H9 (cell line): ENCODE results near the gene MAD1L1. TPM values are rescaled to one million over a fixed set of nuclear protein-coding genes. Genes with fewer than 3 reads are reported as not detected.

Experiments
- DNase-seq: peaks from one replicate; pipeline ENCODE4 v3.0.0-alpha.2; 2017
- H2AFZ ChIP-seq: one replicate; pipeline ENCODE4 v1.6.1; 2013; ENCODE audit warnings: mild to moderate bottlenecking, low read length, control low read depth, moderate library complexity
- H2AK5ac ChIP-seq: 2 replicates; pipeline ENCODE4 v1.6.1; 2013; ENCODE audit warnings: low read length, control low read depth, mixed read lengths; ENCODE audit not compliant: insufficient read length
- H2BK120ac ChIP-seq: one replicate; pipeline ENCODE4 v1.6.1; 2013; ENCODE audit warnings: low read depth, mild to moderate bottlenecking, low read length, control low read depth, inconsistent platforms; ENCODE audit not compliant: poor library complexity, severe bottlenecking
- H2BK12ac ChIP-seq: 2 replicates; pipeline ENCODE4 v1.6.1; 2013; ENCODE audit warnings: low read length, control low read depth, mixed read lengths, low read depth; ENCODE audit not compliant: insufficient read length
- H2BK15ac ChIP-seq: 2 replicates; pipeline ENCODE4 v1.6.1; 2013; ENCODE audit warnings: low read depth, low read length, control low read depth
- H2BK20ac ChIP-seq: one replicate; pipeline ENCODE4 v1.6.1; 2013; ENCODE audit warnings: low read depth, mild to moderate bottlenecking, low read length, control low read depth, inconsistent platforms; ENCODE audit not compliant: poor library complexity, severe bottlenecking
- H2BK5ac ChIP-seq: 2 replicates; pipeline ENCODE4 v1.6.1; 2013; ENCODE audit warnings: low read length, control low read depth, mixed read lengths; ENCODE audit not compliant: insufficient read length
- H3K14ac ChIP-seq: 2 replicates; pipeline ENCODE4 v1.6.1; 2013; ENCODE audit warnings: low read length, control low read depth; ENCODE audit not compliant: insufficient read depth
- H3K18ac ChIP-seq: 2 replicates; pipeline ENCODE4 v1.6.1; 2013; ENCODE audit warnings: low read depth, mild to moderate bottlenecking, mixed read lengths, low read length, control low read depth; ENCODE audit not compliant: insufficient read length
- H3K23ac ChIP-seq: 2 replicates; pipeline ENCODE4 v1.6.1; 2013; ENCODE audit warnings: low read length, control low read depth, mixed read lengths, low read depth; ENCODE audit not compliant: insufficient read length
- H3K23me2 ChIP-seq: 2 replicates; pipeline ENCODE4 v1.6.1; 2013; ENCODE audit warnings: low read depth, mild to moderate bottlenecking, mixed read lengths, low read length, control low read depth; ENCODE audit not compliant: insufficient read length, poor library complexity, severe bottlenecking
- H3K27ac ChIP-seq: 2 replicates; pipeline ENCODE4 v1.5.1; 2013; ENCODE audit warnings: low read length, control low read depth, mixed read lengths, low read depth; ENCODE audit not compliant: insufficient read length
- H3K27me3 ChIP-seq: 2 replicates; pipeline ENCODE4 v1.6.1; 2013; ENCODE audit warnings: low read length, control low read depth, inconsistent platforms; ENCODE audit not compliant: insufficient read depth
- H3K4ac ChIP-seq: 2 replicates; pipeline ENCODE4 v1.6.1; 2013; ENCODE audit warnings: low read depth, mild to moderate bottlenecking, control low read depth, inconsistent platforms, low read length, moderate library complexity
- H3K4me1 ChIP-seq: 2 replicates; pipeline ENCODE4 v1.6.1; 2013; ENCODE audit warnings: low read length, control low read depth, inconsistent platforms; ENCODE audit not compliant: insufficient read depth
- H3K4me2 ChIP-seq: 2 replicates; pipeline ENCODE4 v1.6.1; 2013; ENCODE audit warnings: low read length, control low read depth, mixed read lengths; ENCODE audit not compliant: insufficient read length, insufficient read depth
- H3K56ac ChIP-seq: 2 replicates; pipeline ENCODE4 v1.6.1; 2013; ENCODE audit warnings: low read depth, mild to moderate bottlenecking, mixed read lengths, low read length, control low read depth; ENCODE audit not compliant: insufficient read length
- H3K79me1 ChIP-seq: 2 replicates; pipeline ENCODE4 v1.6.1; 2013; ENCODE audit warnings: low read depth, mild to moderate bottlenecking, moderate library complexity, low read length, control low read depth, inconsistent platforms; ENCODE audit not compliant: insufficient read depth, poor library complexity, severe bottlenecking
- H3K79me2 ChIP-seq: 2 replicates; pipeline ENCODE4 v1.6.1; 2013; ENCODE audit warnings: low read length, control low read depth, inconsistent platforms; ENCODE audit not compliant: insufficient read depth
- H3K9ac ChIP-seq: 2 replicates; pipeline ENCODE4 v1.6.1; 2013; ENCODE audit warnings: low read length, control low read depth, mixed read lengths; ENCODE audit not compliant: insufficient read length; ENCODE audit errors: extremely low read depth
- H3K9me3 ChIP-seq: one replicate; pipeline ENCODE4 v1.6.1; 2013; ENCODE audit warnings: low read depth, low read length, inconsistent platforms; ENCODE audit not compliant: control insufficient read depth
- H3T11ph ChIP-seq: one replicate; pipeline ENCODE4 v1.6.1; 2013; ENCODE audit warnings: mild to moderate bottlenecking, low read length, control low read depth, inconsistent platforms
- H4K20me1 ChIP-seq: one replicate; pipeline ENCODE4 v1.6.1; 2013; ENCODE audit not compliant: control insufficient read depth, insufficient read length, insufficient read depth
- H4K5ac ChIP-seq: 2 replicates; pipeline ENCODE4 v1.6.1; 2013; ENCODE audit warnings: low read depth, mild to moderate bottlenecking, mixed read lengths, low read length, control low read depth; ENCODE audit not compliant: insufficient read length
- H4K8ac ChIP-seq: replicated peaks from 2 replicates; pipeline ENCODE4 v1.6.1; 2013; ENCODE audit warnings: low read length, control low read depth, mixed read lengths, low read depth; ENCODE audit not compliant: insufficient read length
- H4K91ac ChIP-seq: 2 replicates; pipeline ENCODE4 v1.6.1; 2013; ENCODE audit warnings: low read depth, mild to moderate bottlenecking, moderate library complexity, mixed read lengths, low read length, control low read depth; ENCODE audit not compliant: insufficient read length
- H3K27ac Mint-ChIP-seq, 3 experiments: 2 replicates in 2 of 3; 3 replicates in 1 of 3; pipeline ENCODE4 v1.8.0; 2020 to 2021; ENCODE audit warnings: mixed read lengths in 3 of 3, mild to moderate bottlenecking in 1 of 3, moderate library complexity in 1 of 3
- H3K27me3 Mint-ChIP-seq: 2 replicates; pipeline ENCODE4 v1.8.0; 2021; ENCODE audit warnings: low read depth, mild to moderate bottlenecking, moderate library complexity, mixed read lengths
- H3K36me3 Mint-ChIP-seq, 3 experiments: 2 replicates in 2 of 3; 3 replicates in 1 of 3; pipeline ENCODE4 v1.8.0; 2020 to 2021; ENCODE audit warnings: low read depth in 3 of 3, mixed read lengths in 3 of 3; ENCODE audit not compliant: insufficient read depth in 1 of 3
- H3K4me1 Mint-ChIP-seq, 2 experiments: 2 replicates each; pipeline ENCODE4 v1.8.0; 2020; ENCODE audit warnings: mixed read lengths in 2 of 2
- H3K4me3 Mint-ChIP-seq, 2 experiments: 2 replicates in 1 of 2; 3 replicates in 1 of 2; pipeline ENCODE4 v1.8.0; 2020 to 2021; ENCODE audit warnings: mild to moderate bottlenecking in 2 of 2, mixed read lengths in 2 of 2, moderate library complexity in 1 of 2
- H3K9me3 Mint-ChIP-seq, 2 experiments: 2 replicates in 1 of 2; 3 replicates in 1 of 2; pipeline ENCODE4 v1.8.0; 2020; ENCODE audit warnings: mild to moderate bottlenecking in 2 of 2, mixed read lengths in 2 of 2, moderate library complexity in 1 of 2
- CTCF ChIP-seq: fragments of 200-600 bp; sonication (generic); conservative IDR thresholded peaks from 3 replicates; pipeline ENCODE4 v1.8.0; 2021; ENCODE audit warnings: antibody characterized with exemption, mild to moderate bottlenecking
- WGBS: extraction: QIAGEN DNeasy Blood & Tissue Kit; methylation state at CpG from one replicate; pipeline ENCODE4 v1.1.7; 2013; ENCODE audit warnings: missing lambda C conversion rate, low lambda C conversion rate, mixed read lengths; ENCODE audit not compliant: insufficient read length; ENCODE audit errors: extremely low coverage; 5-methylcytosine and 5-hydroxymethylcytosine counted together
- total RNA-seq: library from RNA; stranded (reverse); gene quantifications from 2 replicates; pipeline ENCODE4 v1.2.1, GENCODE V29; 2021

Gene MAD1L1
- total RNA-seq, 1 experiment from 2014 or later: 39.0 TPM

- H3K27me3 ChIP-seq: no peaks in the 10 kb centered on the region
- WGBS: no CpG with 5 or more reads among the region's 13 CpGs
- Mint-ChIP-seq H3K27ac (no peak overlapping the region), H3K9me3 (peaks cover 0 to 5% of the 10 kb centered on the region in 2 experiments; a peak in 1 of 5 replicates), H3K36me3 (peaks cover 18 to 20% (median 20%) of the 10 kb centered on the region in 3 experiments; a peak in 6 of 7 replicates), H3K27me3 (no peaks in the 10 kb centered on the region), H3K4me1 (no peaks in the 10 kb centered on the region), H3K4me3 (no peak overlapping the region)
- H4K8ac ChIP-seq: no peak overlapping the region
- TF ChIP-seq CTCF: no peak
- no peaks in the 10 kb centered on the region for H3K9me3 ChIP-seq
- no peak overlapping the region for H3K56ac ChIP-seq
- H4K5ac ChIP-seq: no peak overlapping the region
- no peak overlapping the region for H3K9ac ChIP-seq
- H3T11ph ChIP-seq: no peak overlapping the region
- H3K23me2 ChIP-seq: no peaks in the 10 kb centered on the region
- H3K79me2 ChIP-seq: no peaks in the 10 kb centered on the region
- H2AK5ac ChIP-seq: no peak overlapping the region
- no peak overlapping the region for H3K4me2 ChIP-seq
- H3K18ac ChIP-seq: no peak overlapping the region
- no peak overlapping the region for H2BK12ac ChIP-seq
- no peak overlapping the region for H3K27ac ChIP-seq
- H4K91ac ChIP-seq: no peak overlapping the region
- H3K4me1 ChIP-seq: no peaks in the 10 kb centered on the region
- H2BK20ac ChIP-seq: no peak overlapping the region
- no peaks in the 10 kb centered on the region for H4K20me1 ChIP-seq
- H2BK5ac ChIP-seq: no peak overlapping the region
- H2BK120ac ChIP-seq: no peak overlapping the region
- H2BK15ac ChIP-seq: no peak overlapping the region; the same call in 1 of the 2 replicates
- H3K79me1 ChIP-seq: no peaks in the 10 kb centered on the region
- H2AFZ ChIP-seq: no peak overlapping the region
- H3K14ac ChIP-seq: no peak overlapping the region
- DNase-seq: no peak
- no peak overlapping the region for H3K4ac ChIP-seq
- H3K23ac ChIP-seq: no peak overlapping the region
These were observed 51.5 kb downstream of the MAD1L1 start for GRCh38 chr7:2181077-2181854.
